NCI-H524 (cell line): ENCODE measurements around the gene PCDHGB5.
"Not testable (repeated sequence)": the region's sequence is repeated elsewhere in the genome, so short reads cannot be mapped to it uniquely, and the experiment has no call there.

Experiments used
- DNase-seq, 2 experiments: peaks; one replicate each; lab custom pipeline; 2025; lab: John Stamatoyannopoulos, UW

Gene PCDHGB5

GRCh38 chr5:141382469-141383294 lies 15.1 kb upstream of the PCDHGB5 start, which contains the start of gene PCDHGA7:
TSS of gene PCDHGA7 (plus strand) at chr5:141382742. CDS start at chr5:141382900, 158 bp downstream.
- DNase-seq, result no peak

- no peak for DNase-seq
These were observed 14.4 kb upstream of the PCDHGB5 start for GRCh38 chr5:141383345-141383744.

- DNase-seq, result no peak
These were observed 13.1 kb upstream of the PCDHGB5 start for GRCh38 chr5:141384471-141385267.

GRCh38 chr5:141387557-141388311 lies 10.0 kb upstream of the PCDHGB5 start, which contains the start of gene PCDHGB4:
TSS of gene PCDHGB4 (plus strand) at chr5:141387698. CDS start at chr5:141387885, 187 bp downstream.
- not testable (repeated sequence) for DNase-seq

GRCh38 chr5:141388661-141389060 lies 9.1 kb upstream of the PCDHGB5 start:
- no peak for DNase-seq

GRCh38 chr5:141389153-141390042 lies 8.3 kb upstream of the PCDHGB5 start:
- DNase-seq, result no peak

- DNase-seq, result no peak
These were observed 5.1 kb upstream of the PCDHGB5 start, which contains the start of gene PCDHGA8 for GRCh38 chr5:141392429-141393198. TSS of gene PCDHGA8 (plus strand) at chr5:141392633. CDS start at chr5:141392814, 181 bp downstream.

GRCh38 chr5:141393267-141393666 lies 4.5 kb upstream of the PCDHGB5 start:
- no peak for DNase-seq

- not testable (repeated sequence) for DNase-seq
These were observed 3.2 kb upstream of the PCDHGB5 start for GRCh38 chr5:141394401-141395187.

GRCh38 chr5:141398608-141399007 lies 861 bp downstream of the PCDHGB5 start:
- no peak for DNase-seq

- DNase-seq, result no peak
These were observed 2.0 kb downstream of the PCDHGB5 start for GRCh38 chr5:141399555-141400258.

GRCh38 chr5:141402553-141403243 lies 5.0 kb downstream of the PCDHGB5 start, which contains the start of gene PCDHGA9:
TSS of gene PCDHGA9 (plus strand) at chr5:141402778. CDS start at chr5:141402953, 175 bp downstream.
- peak in 1 of 2 experiments; percentile 15 for DNase-seq

GRCh38 chr5:141403387-141403786 lies 5.6 kb downstream of the PCDHGB5 start:
- no peak for DNase-seq

GRCh38 chr5:141407790-141408505 lies 10.2 kb downstream of the PCDHGB5 start, which contains the start of gene PCDHGB6:
TSS of gene PCDHGB6 (plus strand) at chr5:141408021. CDS start at chr5:141408203, 182 bp downstream.
- DNase-seq, result not testable (repeated sequence)

GRCh38 chr5:141409598-141410306 lies 12.0 kb downstream of the PCDHGB5 start:
- DNase-seq, result no peak

- no peak for DNase-seq
These were observed 13.8 kb downstream of the PCDHGB5 start for GRCh38 chr5:141411575-141411974.
